ENCODE measurements around the gene MAP1LC3C.
"Not testable (repeated sequence)": the region's sequence is repeated elsewhere in the genome, so short reads cannot be mapped to it uniquely, and the experiment has no call there.

Gene MAP1LC3C

GRCh38 chr1:241990040-241990439, 8.9 kb downstream of the MAP1LC3C start:
- DNase-seq, result no peak

- not testable (repeated sequence) for DNase-seq
Observed at GRCh38 chr1:241988389-241988930, 10.4 kb downstream of the MAP1LC3C start.

GRCh38 chr1:241985787-241986186, 13.1 kb downstream of the MAP1LC3C start:
- DNase-seq, result peak; percentile 30

- no peak for DNase-seq
Observed at GRCh38 chr1:241979926-241980325, 19.0 kb downstream of the MAP1LC3C start.

GRCh38 chr1:241979071-241979470, 19.8 kb downstream of the MAP1LC3C start:
- DNase-seq, result no peak

- DNase-seq, result no peak
Observed at GRCh38 chr1:241976229-241976628, 22.7 kb downstream of the MAP1LC3C start.

- no peak for DNase-seq
Observed at GRCh38 chr1:241972703-241973369, 26.1 kb downstream of the MAP1LC3C start.

GRCh38 chr1:241968611-241969010, 30.3 kb downstream of the MAP1LC3C start:
- no peak for DNase-seq

GRCh38 chr1:241964550-241965282, 34.2 kb downstream of the MAP1LC3C start:
- DNase-seq, result no peak

- DNase-seq, result no peak
Observed at GRCh38 chr1:241963722-241964121, 35.2 kb downstream of the MAP1LC3C start.

GRCh38 chr1:241962153-241962552, 36.7 kb downstream of the MAP1LC3C start:
- DNase-seq, result no peak

GRCh38 chr1:241957692-241958494, 41.0 kb downstream of the MAP1LC3C start, which contains the start of gene BECN2:
Gene BECN2, plus strand, starts transcription at chr1:241957767. Its CDS starts 0 bp downstream, at chr1:241957767.
- peak; percentile 70 for DNase-seq

- no peak for DNase-seq
Observed at GRCh38 chr1:241950390-241950789, 48.5 kb downstream of the MAP1LC3C start.

- DNase-seq, result no peak
Observed at GRCh38 chr1:241947354-241947753, 51.5 kb downstream of the MAP1LC3C start.
